ENCODE results near the gene PLCG1. TPM values are rescaled to one million over a fixed set of nuclear protein-coding genes. Genes with fewer than 3 reads are reported as not detected.

PLCG1 gene
- total and polyA plus RNA-seq, 2 of the 8 experiments (the other 6 are each of a cell fraction or from before 2014, with no cell fraction given): 103 to 154 TPM

DNA sequence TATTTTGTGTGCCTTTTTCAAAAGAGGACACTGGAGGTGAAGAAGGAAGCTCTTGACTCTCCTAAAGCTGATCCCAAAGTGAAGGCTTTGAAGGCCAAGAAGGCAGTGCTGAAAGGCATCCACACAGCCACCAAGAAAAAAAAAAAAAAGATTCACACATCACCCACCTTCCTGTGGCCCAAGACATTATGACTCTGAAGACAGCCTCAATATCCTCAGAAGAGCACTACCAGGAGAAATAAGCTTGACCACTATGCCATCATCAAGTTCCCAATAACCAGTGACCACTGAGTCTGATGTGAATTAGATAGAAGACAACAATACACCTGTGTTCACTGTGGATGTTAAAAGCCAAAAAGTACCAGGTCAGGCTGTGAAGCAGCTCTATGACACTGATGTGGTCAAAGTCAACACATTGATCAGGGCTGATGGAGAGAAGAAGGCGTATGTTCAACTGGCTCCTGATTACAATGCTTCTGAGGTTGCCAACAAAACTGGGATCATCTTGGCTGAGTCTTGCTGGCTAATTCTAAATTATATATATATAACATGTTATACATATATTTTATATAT is 59.4 kb downstream of the PLCG1 start:
- Histone ChIP-seq H3K27ac (ENCODE audit: low read depth, low read length) (no peak overlapping the region), H4K91ac (replicated peaks; ENCODE audit: insufficient read length, low read length) (no peak overlapping the region), H3K4me1 (replicated peaks in 1 of 4; ENCODE audit: control insufficient read depth in 3 of 4, insufficient read depth in 4 of 4, low read length in 3 of 4) (no peaks in the 10 kb centered on the region), H4K5ac (ENCODE audit: insufficient read length, low read depth, low read length) (no peak overlapping the region), H3K4me3 (ENCODE audit: extremely low read depth in 1 of 4, insufficient read depth in 2 of 4, low read depth in 3 of 4, low read length in 4 of 4) (no peak overlapping the region), H3K4ac (replicated peaks; ENCODE audit: insufficient read length, low read depth, low read length) (no peak overlapping the region), H3K56ac (replicated peaks; ENCODE audit: insufficient read length, low read depth, low read length) (no peak overlapping the region), H2BK120ac (replicated peaks; ENCODE audit: low read depth, low read length) (no peak overlapping the region), H3K23me2 (ENCODE audit: low read depth, low read length) (no peaks in the 10 kb centered on the region), H2BK12ac (ENCODE audit: low read depth, low read length) (no peak overlapping the region), H3K23ac (ENCODE audit: insufficient read length) (no peak overlapping the region), H3K79me1 (ENCODE audit: low read depth, low read length) (no peaks in the 10 kb centered on the region), H3K4me2 (ENCODE audit: insufficient read depth in 1 of 2, low read depth in 2 of 2, low read length in 2 of 2) (no peak overlapping the region), H3K36me3 (ENCODE audit: control insufficient read depth in 2 of 4, insufficient read depth in 4 of 4, low read length in 3 of 4) (no peaks in the 10 kb centered on the region), H3K79me2 (ENCODE audit: control insufficient read depth in 1 of 2, insufficient read depth in 2 of 2, low read length in 2 of 2) (no peaks in the 10 kb centered on the region), H2BK20ac (ENCODE audit: low read length) (no peak overlapping the region), H3K27me3 (replicated peaks in 1 of 4; ENCODE audit: control insufficient read depth in 3 of 4, extremely low read depth in 1 of 4, insufficient read depth in 3 of 4, low read length in 3 of 4) (no peaks in the 10 kb centered on the region), H2AFZ (ENCODE audit: low read length) (no peak overlapping the region), H4K20me1 (replicated peaks in 1 of 2; ENCODE audit: control insufficient read depth in 1 of 2, insufficient read depth in 2 of 2, low read length in 2 of 2) (no peaks in the 10 kb centered on the region), H4K8ac (ENCODE audit: extremely low read depth, insufficient read depth, low read length) (no peak overlapping the region), H3K14ac (ENCODE audit: insufficient read length) (no peak overlapping the region), H2BK15ac (ENCODE audit: low read length) (no peak overlapping the region), H3K18ac (ENCODE audit: extremely low read depth, low read length) (no peak overlapping the region), H3K9ac (replicated peaks in 1 of 4; ENCODE audit: extremely low read depth in 1 of 4, low read depth in 3 of 4, low read length in 3 of 4) (no peak overlapping the region), H3K9me3 (ENCODE audit: insufficient read depth in 2 of 2, low read depth in 1 of 2, low read length in 1 of 2) (peaks cover 2% of the 10 kb centered on the region in 2 experiments; a peak in 2 of 4 replicates), H2AK5ac (ENCODE audit: low read depth, low read length) (no peak overlapping the region), H2BK5ac (ENCODE audit: low read depth, low read length) (no peak overlapping the region)
- CTCF ChIA-PET (ENCODE audit: partially characterized antibody): interaction anchor here (0.6 kb wide), 1 partner anchor 18 kb away, joined by 3 read pairs; no protein-coding TSS in a partner anchor
- DNase-seq (ENCODE audit: low read depth in 1 of 2, low spot score in 2 of 2): no peak
- TF ChIP-seq JUND (IDR thresholded peaks at IDR 0.05; ENCODE audit: low read length) (no peak), NRF1 (IDR thresholded peaks at IDR 0.05; ENCODE audit: low read depth, low read length) (no peak), CHD1 (IDR thresholded peaks at IDR 0.05; ENCODE audit: low read depth, low read length) (no peak)
- WGBS, 2 experiments (ENCODE audit: extremely low coverage in 1 of 2, insufficient coverage in 1 of 2, insufficient read length in 1 of 2, insufficient replicate concordance in 2 of 2, low coverage in 1 of 2, low lambda C conversion rate in 2 of 2, missing lambda C conversion rate in 1 of 2): 87% methylated on average over 1 of the region's 1 CpG; no CpG with 5 or more reads in 1 of the 2 experiments
- POLR2A ChIA-PET (ENCODE audit: partially characterized antibody): no interaction called here
- FAIRE-seq: no peak
